ENCODE results near the gene SPSB2.

DNA sequence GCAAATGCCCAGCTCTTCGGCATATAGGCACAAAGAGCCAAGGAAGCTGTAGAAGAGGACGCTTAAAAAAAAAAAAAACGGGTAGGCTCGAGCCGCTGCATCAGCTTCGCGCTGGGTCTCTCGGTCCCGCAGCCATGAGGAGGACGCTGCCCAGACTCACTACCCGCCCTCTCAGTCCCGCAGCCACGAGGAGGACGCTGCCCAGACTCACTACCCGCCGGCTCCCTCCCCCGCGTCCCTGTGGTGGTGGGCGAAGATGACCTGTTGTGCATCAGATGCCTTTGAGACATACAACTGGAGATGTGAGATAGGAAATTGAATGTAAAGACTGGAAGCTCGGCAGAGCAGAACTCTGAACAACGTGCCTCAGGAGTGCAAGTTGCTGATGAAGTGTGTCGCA is 11.4 kb upstream of the SPSB2 start:
- no peak for TF ChIP-seq POLR2A (IDR thresholded peaks at IDR 0.05)
- no peak for TF ChIP-seq EP300 (IDR thresholded peaks at IDR 0.05)
- TF ChIP-seq, protein P1, sequence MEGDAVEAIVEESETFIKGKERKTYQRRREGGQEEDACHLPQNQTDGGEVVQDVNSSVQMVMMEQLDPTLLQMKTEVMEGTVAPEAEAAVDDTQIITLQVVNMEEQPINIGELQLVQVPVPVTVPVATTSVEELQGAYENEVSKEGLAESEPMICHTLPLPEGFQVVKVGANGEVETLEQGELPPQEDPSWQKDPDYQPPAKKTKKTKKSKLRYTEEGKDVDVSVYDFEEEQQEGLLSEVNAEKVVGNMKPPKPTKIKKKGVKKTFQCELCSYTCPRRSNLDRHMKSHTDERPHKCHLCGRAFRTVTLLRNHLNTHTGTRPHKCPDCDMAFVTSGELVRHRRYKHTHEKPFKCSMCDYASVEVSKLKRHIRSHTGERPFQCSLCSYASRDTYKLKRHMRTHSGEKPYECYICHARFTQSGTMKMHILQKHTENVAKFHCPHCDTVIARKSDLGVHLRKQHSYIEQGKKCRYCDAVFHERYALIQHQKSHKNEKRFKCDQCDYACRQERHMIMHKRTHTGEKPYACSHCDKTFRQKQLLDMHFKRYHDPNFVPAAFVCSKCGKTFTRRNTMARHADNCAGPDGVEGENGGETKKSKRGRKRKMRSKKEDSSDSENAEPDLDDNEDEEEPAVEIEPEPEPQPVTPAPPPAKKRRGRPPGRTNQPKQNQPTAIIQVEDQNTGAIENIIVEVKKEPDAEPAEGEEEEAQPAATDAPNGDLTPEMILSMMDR (IDR thresholded peaks at IDR 0.05), result no peak
